Ishikawa (cell line): ENCODE results near the gene CASK.
A peak's percentile ranks its signal among the peaks of the same experiment; 100 is the strongest.

Source experiments
- CEBPB ChIP-seq: IDR thresholded peaks from 2 replicates; pipeline ENCODE4 v1.6.1; 2012
- CREB1 ChIP-seq: IDR thresholded peaks from 2 replicates; pipeline ENCODE4 v1.6.1; 2012; ENCODE audit warnings: low read depth
- EGR1 ChIP-seq: IDR thresholded peaks from 2 replicates; pipeline ENCODE4 v1.6.1; 2012
- EP300 ChIP-seq: IDR thresholded peaks from 2 replicates; pipeline ENCODE4 v1.6.1; 2012; ENCODE audit warnings: borderline replicate concordance
- FOXM1 ChIP-seq: IDR thresholded peaks from 2 replicates; pipeline ENCODE4 v1.6.1; 2012; ENCODE audit warnings: low read depth, borderline replicate concordance
- NFIC ChIP-seq: IDR thresholded peaks from 2 replicates; pipeline ENCODE4 v1.6.1; 2012
- RAD21 ChIP-seq: IDR thresholded peaks from 2 replicates; pipeline ENCODE4 v1.6.1; 2012; ENCODE audit warnings: low read depth
- TAF1 ChIP-seq: IDR thresholded peaks from 2 replicates; pipeline ENCODE4 v1.6.1; 2012; ENCODE audit warnings: low read depth, mild to moderate bottlenecking
- TCF12 ChIP-seq: IDR thresholded peaks from 2 replicates; pipeline ENCODE4 v1.6.1; 2012; ENCODE audit warnings: low read depth
- TEAD4 ChIP-seq: IDR thresholded peaks from 2 replicates; pipeline ENCODE4 v1.6.1; 2012
- YY1 ChIP-seq: IDR thresholded peaks from 2 replicates; pipeline ENCODE4 v1.6.1; 2012; ENCODE audit warnings: low read depth
- ZBTB7A ChIP-seq: IDR thresholded peaks from 2 replicates; pipeline ENCODE4 v1.6.1; 2012; ENCODE audit warnings: low read depth
- TF ChIP-seq, protein P1 (sequence below): IDR thresholded peaks from 2 replicates; pipeline ENCODE4 v1.6.1; 2012
- TF ChIP-seq, protein P2 (sequence below): IDR thresholded peaks from 2 replicates; pipeline ENCODE4 v1.6.1; 2012
- TF ChIP-seq, protein P3 (sequence below): IDR thresholded peaks from 2 replicates; pipeline ENCODE4 v1.6.1; 2012; ENCODE audit warnings: low read depth, mild to moderate bottlenecking

Gene CASK

DNA sequence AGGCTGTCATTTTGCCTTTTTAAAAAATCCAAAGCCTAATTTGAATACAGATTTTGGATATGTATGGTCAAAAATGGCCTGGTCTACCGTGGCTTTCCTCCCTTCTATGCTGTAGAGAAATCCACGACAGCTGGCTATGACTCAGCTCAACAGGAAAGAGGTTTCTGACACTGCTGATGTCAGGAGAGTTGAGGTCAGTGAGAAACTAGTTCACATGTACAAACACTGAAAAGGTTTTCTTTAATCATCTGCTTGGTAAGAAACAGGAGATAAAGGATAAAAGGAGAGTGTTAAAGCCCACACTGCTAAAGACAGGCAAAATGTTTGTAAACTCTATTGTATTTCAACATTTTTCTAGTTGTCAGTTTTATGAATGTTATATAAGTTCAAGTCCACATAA, 362.3 kb downstream of the CASK start:
- TF ChIP-seq FOXM1 (no peak), CREB1 (no peak), ZBTB7A (no peak), CEBPB (no peak), TAF1 (no peak), EGR1 (no peak), TCF12 (no peak), EP300 (no peak), NFIC (no peak), RAD21 (no peak), YY1 (no peak), TEAD4 (no peak)
- TF ChIP-seq, protein P1, sequence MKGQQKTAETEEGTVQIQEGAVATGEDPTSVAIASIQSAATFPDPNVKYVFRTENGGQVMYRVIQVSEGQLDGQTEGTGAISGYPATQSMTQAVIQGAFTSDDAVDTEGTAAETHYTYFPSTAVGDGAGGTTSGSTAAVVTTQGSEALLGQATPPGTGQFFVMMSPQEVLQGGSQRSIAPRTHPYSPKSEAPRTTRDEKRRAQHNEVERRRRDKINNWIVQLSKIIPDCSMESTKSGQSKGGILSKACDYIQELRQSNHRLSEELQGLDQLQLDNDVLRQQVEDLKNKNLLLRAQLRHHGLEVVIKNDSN, result no peak
- TF ChIP-seq, protein P2, sequence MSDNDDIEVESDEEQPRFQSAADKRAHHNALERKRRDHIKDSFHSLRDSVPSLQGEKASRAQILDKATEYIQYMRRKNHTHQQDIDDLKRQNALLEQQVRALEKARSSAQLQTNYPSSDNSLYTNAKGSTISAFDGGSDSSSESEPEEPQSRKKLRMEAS, result no peak
- TF ChIP-seq, protein P3, sequence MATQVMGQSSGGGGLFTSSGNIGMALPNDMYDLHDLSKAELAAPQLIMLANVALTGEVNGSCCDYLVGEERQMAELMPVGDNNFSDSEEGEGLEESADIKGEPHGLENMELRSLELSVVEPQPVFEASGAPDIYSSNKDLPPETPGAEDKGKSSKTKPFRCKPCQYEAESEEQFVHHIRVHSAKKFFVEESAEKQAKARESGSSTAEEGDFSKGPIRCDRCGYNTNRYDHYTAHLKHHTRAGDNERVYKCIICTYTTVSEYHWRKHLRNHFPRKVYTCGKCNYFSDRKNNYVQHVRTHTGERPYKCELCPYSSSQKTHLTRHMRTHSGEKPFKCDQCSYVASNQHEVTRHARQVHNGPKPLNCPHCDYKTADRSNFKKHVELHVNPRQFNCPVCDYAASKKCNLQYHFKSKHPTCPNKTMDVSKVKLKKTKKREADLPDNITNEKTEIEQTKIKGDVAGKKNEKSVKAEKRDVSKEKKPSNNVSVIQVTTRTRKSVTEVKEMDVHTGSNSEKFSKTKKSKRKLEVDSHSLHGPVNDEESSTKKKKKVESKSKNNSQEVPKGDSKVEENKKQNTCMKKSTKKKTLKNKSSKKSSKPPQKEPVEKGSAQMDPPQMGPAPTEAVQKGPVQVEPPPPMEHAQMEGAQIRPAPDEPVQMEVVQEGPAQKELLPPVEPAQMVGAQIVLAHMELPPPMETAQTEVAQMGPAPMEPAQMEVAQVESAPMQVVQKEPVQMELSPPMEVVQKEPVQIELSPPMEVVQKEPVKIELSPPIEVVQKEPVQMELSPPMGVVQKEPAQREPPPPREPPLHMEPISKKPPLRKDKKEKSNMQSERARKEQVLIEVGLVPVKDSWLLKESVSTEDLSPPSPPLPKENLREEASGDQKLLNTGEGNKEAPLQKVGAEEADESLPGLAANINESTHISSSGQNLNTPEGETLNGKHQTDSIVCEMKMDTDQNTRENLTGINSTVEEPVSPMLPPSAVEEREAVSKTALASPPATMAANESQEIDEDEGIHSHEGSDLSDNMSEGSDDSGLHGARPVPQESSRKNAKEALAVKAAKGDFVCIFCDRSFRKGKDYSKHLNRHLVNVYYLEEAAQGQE, result no peak

DNA sequence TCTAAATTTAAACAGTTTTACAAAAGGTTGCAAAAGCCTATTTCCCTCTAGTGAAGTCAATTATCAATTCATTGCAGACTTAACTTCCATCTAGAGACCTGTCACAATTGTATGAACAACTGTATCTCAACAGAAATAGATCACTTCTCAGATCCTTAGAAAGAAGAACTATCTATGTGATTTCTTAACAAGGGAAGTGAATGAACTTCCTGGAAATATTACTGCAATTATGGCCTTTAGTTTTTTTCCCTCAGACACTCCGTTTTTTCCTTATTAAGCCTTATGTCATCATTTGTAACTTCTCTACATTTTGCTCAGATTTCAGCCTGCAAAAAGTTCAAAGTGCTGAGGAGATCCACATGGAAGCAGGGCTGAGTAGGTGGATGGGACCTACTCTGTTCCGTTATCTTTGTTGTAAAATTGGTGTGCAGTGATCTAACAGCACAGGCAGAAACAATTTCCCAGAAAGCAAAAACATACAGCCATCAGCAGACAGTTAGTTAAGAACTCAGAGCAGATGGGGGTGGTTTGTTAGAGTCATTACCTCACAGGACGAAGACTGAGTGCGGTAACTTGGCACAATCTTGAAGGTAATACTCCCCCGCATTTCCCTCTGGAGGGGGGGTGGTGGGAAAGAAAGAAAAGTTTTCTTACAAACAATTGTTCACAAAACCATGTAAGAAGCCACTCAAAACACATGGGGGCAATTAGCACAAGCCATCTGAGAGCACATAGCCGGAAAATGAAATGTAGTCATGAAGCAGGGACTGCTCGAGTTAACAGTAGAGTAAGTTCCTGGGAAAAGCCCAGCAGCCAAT, 363.9 kb downstream of the CASK start:
- TF ChIP-seq CREB1, result no peak
- TF ChIP-seq, protein P2, result no peak
- TF ChIP-seq TAF1, result no peak
- no peak for TF ChIP-seq EGR1
- TF ChIP-seq TCF12, result no peak
- no peak for TF ChIP-seq TEAD4
- TF ChIP-seq, protein P1, result no peak
- TF ChIP-seq, protein P3, result no peak
- no peak for TF ChIP-seq EP300
- no peak for TF ChIP-seq ZBTB7A
- no peak for TF ChIP-seq FOXM1
- TF ChIP-seq NFIC, result no peak
- TF ChIP-seq RAD21, result no peak
- no peak for TF ChIP-seq CEBPB
- no peak for TF ChIP-seq YY1

DNA sequence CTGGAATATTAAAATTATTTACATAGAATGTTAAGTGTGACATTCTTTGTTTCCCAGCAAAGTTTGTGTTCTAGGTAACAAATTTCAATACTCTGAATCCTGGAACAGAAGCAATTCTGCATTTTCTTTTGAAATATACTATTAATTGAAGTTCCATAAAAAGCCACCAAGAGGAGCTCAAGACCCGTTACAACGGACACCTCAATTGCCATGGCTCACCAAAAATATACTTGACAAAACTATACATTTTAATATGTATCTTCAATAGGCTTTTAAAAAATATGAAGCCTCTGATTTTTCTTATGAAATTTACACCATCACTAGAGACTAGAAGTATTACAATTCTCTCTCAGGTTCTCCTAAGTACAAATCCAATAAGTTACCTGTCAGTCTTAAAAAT, 364.8 kb downstream of the CASK start:
- TF ChIP-seq YY1 (no peak), RAD21 (peak; percentile 42; the same call in 1 of the 2 replicates), CEBPB (no peak), TCF12 (no peak)
- TF ChIP-seq, protein P2, result no peak

DNA sequence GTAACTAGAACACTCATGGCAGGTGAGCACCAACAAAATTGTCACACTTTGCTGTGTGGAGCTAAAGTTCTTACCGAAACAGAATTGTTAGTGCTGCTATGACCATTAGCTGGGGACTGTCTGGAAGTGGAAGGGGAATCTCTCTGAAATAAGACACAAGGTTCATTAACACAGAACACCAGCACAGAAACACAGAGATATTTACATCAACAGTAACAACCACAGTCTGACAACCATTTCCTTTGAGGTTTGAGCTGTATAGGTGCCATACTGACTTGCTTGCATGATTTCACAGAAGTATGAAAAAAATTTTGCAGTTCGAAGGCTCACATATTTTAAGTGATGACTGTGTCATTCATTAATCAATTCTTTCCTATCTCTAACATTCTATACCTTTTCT, 366.4 kb downstream of the CASK start:
- TF ChIP-seq, protein P2, result no peak
- TF ChIP-seq, protein P3, result no peak
- no peak for TF ChIP-seq TEAD4
- no peak for TF ChIP-seq CREB1
- no peak for TF ChIP-seq RAD21
- TF ChIP-seq TAF1, result no peak
- TF ChIP-seq EGR1, result no peak
- TF ChIP-seq FOXM1, result no peak
- TF ChIP-seq CEBPB, result no peak
- TF ChIP-seq YY1, result no peak
- TF ChIP-seq NFIC, result no peak
- no peak for TF ChIP-seq ZBTB7A
